HUES48 (cell line): Measurements from ENCODE around the gene TBC1D2B.
A peak's percentile ranks its signal among the peaks of the same experiment; 100 is the strongest.

Source experiments
- H3K27ac ChIP-seq: one replicate; pipeline ENCODE4 v1.7.0; 2013; ENCODE audit warnings: low read depth, low read length, inconsistent platforms
- H3K27me3 ChIP-seq: 2 replicates; pipeline ENCODE4 v1.6.1; 2013; ENCODE audit warnings: mild to moderate bottlenecking, low read length; ENCODE audit not compliant: control insufficient read depth, insufficient read depth
- H3K36me3 ChIP-seq: 2 replicates; pipeline ENCODE4 v1.6.1; 2013; ENCODE audit warnings: low read length; ENCODE audit not compliant: control insufficient read depth, insufficient read depth
- H3K4me1 ChIP-seq: 2 replicates; pipeline ENCODE4 v1.6.1; 2013; ENCODE audit warnings: mild to moderate bottlenecking, low read length; ENCODE audit not compliant: control insufficient read depth, insufficient read depth
- H3K4me3 ChIP-seq: 2 replicates; pipeline ENCODE4 v1.5.1; 2013; ENCODE audit warnings: mild to moderate bottlenecking, low read depth, low read length
- H3K9ac ChIP-seq: 2 replicates; pipeline ENCODE4 v1.6.1; 2013; ENCODE audit warnings: mild to moderate bottlenecking, low read depth, low read length, moderate library complexity
- H3K9me3 ChIP-seq: 2 replicates; pipeline ENCODE4 v1.6.1; 2013; ENCODE audit warnings: low read length; ENCODE audit not compliant: control insufficient read depth, insufficient read depth

TBC1D2B gene

GRCh38 chr15:78070049-78070700 is 7.3 kb downstream of the TBC1D2B start:
- H3K4me3 ChIP-seq = no peak overlapping the region
- H3K9ac ChIP-seq = no peak overlapping the region
- H3K36me3 ChIP-seq = no peaks in the 10 kb centered on the region
- H3K4me1 ChIP-seq = peaks cover 67% of the 10 kb centered on the region
- H3K27me3 ChIP-seq = no peaks in the 10 kb centered on the region
- no peak overlapping the region for H3K27ac ChIP-seq
- no peaks in the 10 kb centered on the region for H3K9me3 ChIP-seq

DNA sequence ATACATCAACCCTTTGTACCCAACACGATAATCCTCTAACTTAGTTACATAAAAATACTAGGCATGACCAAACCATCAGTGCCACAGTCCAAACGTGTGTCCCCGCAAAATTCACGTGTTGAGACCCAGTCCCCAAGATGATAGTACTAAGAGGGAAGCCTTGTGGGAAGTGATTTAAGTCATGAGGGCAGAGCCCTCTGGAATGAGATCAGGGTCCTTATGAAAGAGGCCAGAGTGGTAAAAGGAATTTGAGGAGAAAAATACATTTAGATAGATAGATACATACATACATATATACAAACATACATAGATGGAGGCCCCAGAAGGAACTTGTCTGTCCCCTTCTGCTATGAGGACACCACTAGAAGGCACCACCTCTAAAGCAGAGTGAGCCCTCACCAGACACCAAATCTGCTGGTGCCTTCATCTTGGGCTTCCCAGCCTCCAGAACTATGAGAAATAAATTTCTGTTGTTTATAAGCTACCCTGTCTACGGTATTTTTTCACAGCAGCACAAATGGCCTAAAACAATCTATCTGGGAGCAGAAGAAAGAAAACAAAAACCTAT is 8.0 kb downstream of the TBC1D2B start:
- Histone ChIP-seq H3K36me3 (no peaks in the 10 kb centered on the region), H3K9me3 (no peaks in the 10 kb centered on the region), H3K4me3 (no peak overlapping the region), H3K9ac (no peak overlapping the region), H3K27me3 (no peaks in the 10 kb centered on the region), H3K27ac (no peak overlapping the region), H3K4me1 (peaks cover 70% of the 10 kb centered on the region)

- H3K9me3 ChIP-seq = no peaks in the 10 kb centered on the region
- H3K4me3 ChIP-seq = no peak overlapping the region
- H3K36me3 ChIP-seq = no peaks in the 10 kb centered on the region
- H3K27me3 ChIP-seq = no peaks in the 10 kb centered on the region
- no peak overlapping the region for H3K27ac ChIP-seq
- no peak overlapping the region for H3K9ac ChIP-seq
- H3K4me1 ChIP-seq = peaks cover 70% of the 10 kb centered on the region
Measured at GRCh38 chr15:78069052-78069414, 8.5 kb downstream of the TBC1D2B start.

- H3K36me3 ChIP-seq = no peaks in the 10 kb centered on the region
- H3K27me3 ChIP-seq = no peaks in the 10 kb centered on the region
- H3K4me1 ChIP-seq = peaks cover 65% of the 10 kb centered on the region
- H3K27ac ChIP-seq = no peak overlapping the region
- no peaks in the 10 kb centered on the region for H3K9me3 ChIP-seq
- H3K9ac ChIP-seq = no peak overlapping the region
- H3K4me3 ChIP-seq = no peak overlapping the region
Measured at GRCh38 chr15:78067328-78068228, 9.9 kb downstream of the TBC1D2B start.

DNA sequence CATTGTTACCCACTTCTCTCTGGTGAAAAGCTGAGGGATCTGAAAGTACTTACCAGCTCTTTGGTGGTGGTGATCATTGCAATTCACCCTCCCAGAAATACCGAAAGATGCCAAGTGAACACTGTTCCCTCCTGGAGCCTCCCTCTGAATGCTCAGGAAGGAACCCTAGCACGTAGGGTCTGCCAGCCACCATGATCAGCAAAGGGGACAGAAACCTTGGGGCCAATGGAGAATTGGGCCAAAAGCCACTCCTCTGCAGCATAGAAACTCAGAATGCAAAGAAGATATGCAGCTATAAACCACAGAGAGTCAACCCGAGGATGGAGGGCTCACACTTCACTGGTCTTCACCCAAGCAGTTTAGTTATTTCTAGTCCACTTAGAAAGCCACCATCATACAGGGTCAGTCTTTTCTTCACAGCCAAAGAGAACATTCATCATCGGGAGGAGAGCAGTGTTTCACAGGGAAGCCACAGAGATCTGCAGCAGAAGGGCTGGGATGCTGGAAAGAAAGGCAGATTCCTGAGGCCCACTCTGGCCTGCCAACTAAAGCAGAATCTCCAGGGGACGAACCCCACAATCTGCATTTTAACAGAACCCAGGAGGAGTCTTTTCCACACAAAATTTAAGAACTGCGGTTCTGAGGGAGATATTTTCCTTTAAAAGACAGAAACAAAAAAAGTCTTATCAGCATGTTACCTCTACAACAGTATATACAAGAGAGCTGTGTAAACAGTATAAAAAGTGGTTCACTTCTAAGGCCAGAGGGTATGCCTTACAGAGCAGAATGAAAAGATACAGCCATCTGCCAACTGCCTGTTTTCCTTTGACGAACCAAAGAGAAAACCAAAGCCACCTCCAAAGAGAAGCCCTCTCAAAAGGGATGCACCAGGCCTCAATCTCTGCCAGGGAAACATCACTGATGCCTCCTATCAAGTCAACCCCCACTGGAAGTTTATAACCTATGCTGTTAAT is 11.3 kb downstream of the TBC1D2B start:
- Histone ChIP-seq H3K4me3 (no peak overlapping the region), H3K4me1 (peaks cover 59% of the 10 kb centered on the region), H3K9me3 (no peaks in the 10 kb centered on the region), H3K27me3 (no peaks in the 10 kb centered on the region), H3K36me3 (no peaks in the 10 kb centered on the region), H3K27ac (peak overlapping the region; percentile 37), H3K9ac (peak overlapping the region; percentile 8; the same call in 1 of the 2 replicates)

- Histone ChIP-seq H3K27ac (no peak overlapping the region), H3K27me3 (no peaks in the 10 kb centered on the region), H3K4me3 (no peak overlapping the region), H3K9me3 (no peaks in the 10 kb centered on the region), H3K36me3 (no peaks in the 10 kb centered on the region), H3K4me1 (peaks cover 57% of the 10 kb centered on the region), H3K9ac (no peak overlapping the region)
Measured at GRCh38 chr15:78065284-78065872, 12.1 kb downstream of the TBC1D2B start.

GRCh38 chr15:78064544-78064943 is 13.0 kb downstream of the TBC1D2B start:
- Histone ChIP-seq H3K27ac (no peak overlapping the region), H3K27me3 (no peaks in the 10 kb centered on the region), H3K9me3 (no peaks in the 10 kb centered on the region), H3K9ac (no peak overlapping the region), H3K4me3 (no peak overlapping the region), H3K4me1 (peaks cover 49% of the 10 kb centered on the region), H3K36me3 (no peaks in the 10 kb centered on the region)

- H3K4me3 ChIP-seq = no peak overlapping the region
- H3K9ac ChIP-seq = no peak overlapping the region
- H3K27me3 ChIP-seq = no peaks in the 10 kb centered on the region
- H3K9me3 ChIP-seq = no peaks in the 10 kb centered on the region
- peaks cover 44% of the 10 kb centered on the region for H3K4me1 ChIP-seq
- no peak overlapping the region for H3K27ac ChIP-seq
- no peaks in the 10 kb centered on the region for H3K36me3 ChIP-seq
Measured at GRCh38 chr15:78063970-78064385, 13.5 kb downstream of the TBC1D2B start.

- no peaks in the 10 kb centered on the region for H3K27me3 ChIP-seq
- H3K27ac ChIP-seq = no peak overlapping the region
- peaks cover 36% of the 10 kb centered on the region for H3K4me1 ChIP-seq
- H3K4me3 ChIP-seq = no peak overlapping the region
- H3K9ac ChIP-seq = no peak overlapping the region
- no peaks in the 10 kb centered on the region for H3K9me3 ChIP-seq
- no peaks in the 10 kb centered on the region for H3K36me3 ChIP-seq
Measured at GRCh38 chr15:78063217-78063616, 14.3 kb downstream of the TBC1D2B start.

- Histone ChIP-seq H3K4me1 (peaks cover 27% of the 10 kb centered on the region), H3K36me3 (no peaks in the 10 kb centered on the region), H3K27me3 (no peaks in the 10 kb centered on the region), H3K9ac (no peak overlapping the region), H3K9me3 (no peaks in the 10 kb centered on the region), H3K27ac (peak overlapping the region; percentile 23), H3K4me3 (no peak overlapping the region)
Measured at GRCh38 chr15:78061963-78062427, 15.5 kb downstream of the TBC1D2B start.
